Keratinocyte (primary cell): Measurements from ENCODE around the gene SKAP1.

ENCODE experiments used
- CTCF ChIP-seq, 3 experiments: IDR thresholded peaks in 1 of 3; conservative IDR thresholded peaks in 1 of 3; optimal IDR thresholded peaks in 1 of 3; 2 replicates in 2 of 3; 3 replicates in 1 of 3; pipeline versions ENCODE3 to v1.5.1; 2011; ENCODE audit warnings: low read length in 3 of 3, mild to moderate bottlenecking in 3 of 3, moderate library complexity in 2 of 3, control low read depth in 1 of 3, inconsistent platforms in 1 of 3; ENCODE audit not compliant: insufficient read depth in 2 of 3; ENCODE audit errors: extremely low read depth in 1 of 3
- EZH2 ChIP-seq: IDR thresholded peaks from one replicate; pipeline ENCODE4 v1.6.1; 2012; ENCODE audit warnings: inconsistent platforms, mild to moderate bottlenecking, low read length, moderate library complexity

DNA sequence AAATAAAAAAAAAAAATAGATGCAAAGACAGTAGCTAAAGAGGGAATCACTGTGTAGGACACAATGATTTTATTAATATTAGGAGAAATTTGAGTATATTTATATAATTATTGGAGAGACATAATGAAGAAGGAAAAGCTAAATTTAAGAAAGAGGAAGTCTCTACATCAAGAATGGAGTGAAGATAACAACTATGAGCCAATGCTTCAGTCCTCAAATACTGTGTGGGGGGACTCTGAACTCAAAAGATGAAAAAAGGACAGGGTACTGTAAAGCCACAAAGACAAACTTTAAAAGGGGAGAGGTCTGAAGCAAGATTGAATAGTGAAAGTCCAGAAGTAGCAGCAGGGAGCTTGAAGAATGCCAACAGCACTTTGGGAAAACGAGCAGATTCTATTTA, 44.7 kb downstream of the SKAP1 start:
- TF ChIP-seq CTCF (optimal IDR thresholded peaks at IDR 0.05 in 1 of 3, IDR thresholded peaks at IDR 0.05 in 1 of 3, conservative IDR thresholded peaks at IDR 0.05 in 1 of 3; ENCODE audit: extremely low read depth in 1 of 3, insufficient read depth in 2 of 3, low read length in 3 of 3): no peak
- TF ChIP-seq EZH2: no peak
